ENCODE data around the gene PCSK9. TPM values are rescaled to one million over a fixed set of nuclear protein-coding genes. Genes with fewer than 3 reads are reported as not detected.

The PCSK9 gene
- polyA plus RNA-seq, result 3.0 TPM
- long read RNA-seq, donor 1, result 0 reads
- long read RNA-seq, donor 2, result 0 reads
- long read RNA-seq, donor 3, result 0 reads
- long read RNA-seq, donor 4, result 0 reads
- long read RNA-seq, donor 5, partial matches to known transcripts, result 0 of 1 reads
- long read RNA-seq, donor 5, other reads (novel, unspliced or antisense), result 0 of 1 reads
- long read RNA-seq, donor 6, result 0 reads
- long read RNA-seq, donor 7, partial matches to known transcripts, result 0 of 1 reads
- long read RNA-seq, donor 7, other reads (novel, unspliced or antisense), result 0 of 1 reads
- long read RNA-seq, donor 8, partial matches to known transcripts, result 0 of 1 reads
- long read RNA-seq, donor 8, other reads (novel, unspliced or antisense), result 0 of 1 reads
- long read RNA-seq, donor 9, result 0 reads
- long read RNA-seq, donor 10, result 0 reads
- long read RNA-seq, donor 11, result 0 reads

DNA sequence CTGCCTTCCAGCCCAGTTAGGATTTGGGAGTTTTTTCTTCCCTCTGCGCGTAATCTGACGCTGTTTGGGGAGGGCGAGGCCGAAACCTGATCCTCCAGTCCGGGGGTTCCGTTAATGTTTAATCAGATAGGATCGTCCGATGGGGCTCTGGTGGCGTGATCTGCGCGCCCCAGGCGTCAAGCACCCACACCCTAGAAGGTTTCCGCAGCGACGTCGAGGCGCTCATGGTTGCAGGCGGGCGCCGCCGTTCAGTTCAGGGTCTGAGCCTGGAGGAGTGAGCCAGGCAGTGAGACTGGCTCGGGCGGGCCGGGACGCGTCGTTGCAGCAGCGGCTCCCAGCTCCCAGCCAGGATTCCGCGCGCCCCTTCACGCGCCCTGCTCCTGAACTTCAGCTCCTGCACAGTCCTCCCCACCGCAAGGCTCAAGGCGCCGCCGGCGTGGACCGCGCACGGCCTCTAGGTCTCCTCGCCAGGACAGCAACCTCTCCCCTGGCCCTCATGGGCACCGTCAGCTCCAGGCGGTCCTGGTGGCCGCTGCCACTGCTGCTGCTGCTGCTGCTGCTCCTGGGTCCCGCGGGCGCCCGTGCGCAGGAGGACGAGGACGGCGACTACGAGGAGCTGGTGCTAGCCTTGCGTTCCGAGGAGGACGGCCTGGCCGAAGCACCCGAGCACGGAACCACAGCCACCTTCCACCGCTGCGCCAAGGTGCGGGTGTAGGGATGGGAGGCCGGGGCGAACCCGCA is at the start of gene PCSK9:
Gene PCSK9 (plus strand): TSS at position 207 of the 741 bp plus-strand sequence. CDS start 290 bp downstream, at position 497.
- Histone ChIP-seq H3K36me3 (ENCODE audit: control insufficient read depth, insufficient read depth, low read length) (no peaks in the 10 kb centered on the region), H3K27ac (ENCODE audit: low read length) (no peak within 1 kb of the TSS), H3K4me3 (ENCODE audit: low read length) (peak within 1 kb of the TSS; percentile 32), H3K27me3 (ENCODE audit: control insufficient read depth, insufficient read depth, low read length) (peaks cover 43% of the 10 kb centered on the region), H3K9me3 (ENCODE audit: control insufficient read depth, low read depth, low read length) (peaks cover 8% of the 10 kb centered on the region), H3K4me1 (ENCODE audit: control insufficient read depth, insufficient read depth, low read length) (peaks cover 22% of the 10 kb centered on the region)
- DNase-seq, result peak; percentile 40 to 72
- no CpG with 5 or more reads among the region's 67 CpGs for WGBS (ENCODE audit: insufficient coverage, low lambda C conversion rate)

- Histone ChIP-seq H3K9me3 (ENCODE audit: control insufficient read depth, low read depth, low read length) (no peaks in the 10 kb centered on the region), H3K27ac (ENCODE audit: low read length) (no peak overlapping the region)
- WGBS (ENCODE audit: insufficient coverage, low lambda C conversion rate), result no CpG with 5 or more reads among the region's 13 CpGs
Measured at GRCh38 chr1:54989968-54990810, 49.2 kb upstream of the PCSK9 start.

GRCh38 chr1:54990916-54991315 is 48.4 kb upstream of the PCSK9 start:
- no peaks in the 10 kb centered on the region for H3K36me3 ChIP-seq (ENCODE audit: control insufficient read depth, insufficient read depth, low read length)
- no peak for DNase-seq
- H3K4me3 ChIP-seq (ENCODE audit: low read length), result no peak overlapping the region
- WGBS (ENCODE audit: insufficient coverage, low lambda C conversion rate), result no CpG with 5 or more reads among the region's 4 CpGs
- H3K27ac ChIP-seq (ENCODE audit: low read length), result no peak overlapping the region
- peaks cover 12% of the 10 kb centered on the region for H3K27me3 ChIP-seq (ENCODE audit: control insufficient read depth, insufficient read depth, low read length)
- H3K9me3 ChIP-seq (ENCODE audit: control insufficient read depth, low read depth, low read length), result no peaks in the 10 kb centered on the region
- no peaks in the 10 kb centered on the region for H3K4me1 ChIP-seq (ENCODE audit: control insufficient read depth, insufficient read depth, low read length)

More at GRCh38 chr1:54989968-54990810, 49.2 kb upstream of the PCSK9 start:
- no peak overlapping the region for H3K4me3 ChIP-seq (ENCODE audit: low read length)
- peaks cover 5% of the 10 kb centered on the region for H3K27me3 ChIP-seq (ENCODE audit: control insufficient read depth, insufficient read depth, low read length)
- no peaks in the 10 kb centered on the region for H3K36me3 ChIP-seq (ENCODE audit: control insufficient read depth, insufficient read depth, low read length)
- no peaks in the 10 kb centered on the region for H3K4me1 ChIP-seq (ENCODE audit: control insufficient read depth, insufficient read depth, low read length)
- DNase-seq, result no peak

GRCh38 chr1:54991939-54992338 is 47.4 kb upstream of the PCSK9 start:
- Histone ChIP-seq H3K27ac (ENCODE audit: low read length) (no peak overlapping the region), H3K27me3 (ENCODE audit: control insufficient read depth, insufficient read depth, low read length) (peaks cover 23% of the 10 kb centered on the region), H3K9me3 (ENCODE audit: control insufficient read depth, low read depth, low read length) (no peaks in the 10 kb centered on the region), H3K36me3 (ENCODE audit: control insufficient read depth, insufficient read depth, low read length) (no peaks in the 10 kb centered on the region), H3K4me1 (ENCODE audit: control insufficient read depth, insufficient read depth, low read length) (no peaks in the 10 kb centered on the region), H3K4me3 (ENCODE audit: low read length) (no peak overlapping the region)
- DNase-seq, result no peak
- no CpG with 5 or more reads among the region's 12 CpGs for WGBS (ENCODE audit: insufficient coverage, low lambda C conversion rate)

GRCh38 chr1:54993140-54993539 is 46.2 kb upstream of the PCSK9 start:
- no peaks in the 10 kb centered on the region for H3K4me1 ChIP-seq (ENCODE audit: control insufficient read depth, insufficient read depth, low read length)

DNA sequence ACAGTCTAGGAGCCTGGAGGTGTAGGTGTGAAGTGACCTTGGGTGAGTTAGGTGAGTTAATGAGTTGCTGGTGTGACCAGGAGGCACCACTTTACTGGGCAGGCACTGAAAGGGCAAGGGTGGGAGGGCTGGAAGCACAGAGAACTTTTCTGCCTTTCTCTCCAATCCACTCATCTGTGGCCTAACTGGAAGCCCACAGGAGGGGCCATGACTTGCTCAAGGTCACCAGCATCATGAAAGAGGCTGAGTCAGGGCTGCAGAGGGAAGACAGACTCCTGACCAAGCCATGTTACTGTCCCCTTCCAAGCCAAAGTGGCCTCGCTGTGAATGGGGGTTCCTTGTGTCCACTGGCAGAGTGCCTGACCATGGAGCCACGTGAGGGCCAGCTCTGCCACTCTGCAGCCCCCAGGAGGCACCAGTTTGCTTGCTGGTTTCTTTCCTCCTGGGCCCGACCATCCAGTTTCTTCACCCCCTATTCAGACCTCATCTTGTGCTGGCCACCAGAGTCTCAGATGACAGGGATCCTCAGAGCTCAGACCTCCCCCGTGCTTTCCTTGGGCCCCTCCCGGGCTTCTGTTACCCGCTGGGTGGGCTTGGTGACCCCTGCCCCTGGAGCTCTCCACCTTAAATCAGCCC is 44.9 kb upstream of the PCSK9 start:
- Histone ChIP-seq H3K36me3 (ENCODE audit: control insufficient read depth, insufficient read depth, low read length) (no peaks in the 10 kb centered on the region), H3K4me1 (ENCODE audit: control insufficient read depth, insufficient read depth, low read length) (no peaks in the 10 kb centered on the region), H3K27ac (ENCODE audit: low read length) (no peak overlapping the region), H3K4me3 (ENCODE audit: low read length) (no peak overlapping the region), H3K27me3 (ENCODE audit: control insufficient read depth, insufficient read depth, low read length) (peaks cover 36% of the 10 kb centered on the region), H3K9me3 (ENCODE audit: control insufficient read depth, low read depth, low read length) (no peaks in the 10 kb centered on the region)
- no CpG with 5 or more reads among the region's 6 CpGs for WGBS (ENCODE audit: insufficient coverage, low lambda C conversion rate)
- DNase-seq, result no peak

More at GRCh38 chr1:54993140-54993539, 46.2 kb upstream of the PCSK9 start:
- no peaks in the 10 kb centered on the region for H3K9me3 ChIP-seq (ENCODE audit: control insufficient read depth, low read depth, low read length)
- H3K4me3 ChIP-seq (ENCODE audit: low read length), result no peak overlapping the region
- no CpG with 5 or more reads among the region's 6 CpGs for WGBS (ENCODE audit: insufficient coverage, low lambda C conversion rate)
- peaks cover 35% of the 10 kb centered on the region for H3K27me3 ChIP-seq (ENCODE audit: control insufficient read depth, insufficient read depth, low read length)
- DNase-seq, result no peak
- H3K27ac ChIP-seq (ENCODE audit: low read length), result no peak overlapping the region
- no peaks in the 10 kb centered on the region for H3K36me3 ChIP-seq (ENCODE audit: control insufficient read depth, insufficient read depth, low read length)

DNA sequence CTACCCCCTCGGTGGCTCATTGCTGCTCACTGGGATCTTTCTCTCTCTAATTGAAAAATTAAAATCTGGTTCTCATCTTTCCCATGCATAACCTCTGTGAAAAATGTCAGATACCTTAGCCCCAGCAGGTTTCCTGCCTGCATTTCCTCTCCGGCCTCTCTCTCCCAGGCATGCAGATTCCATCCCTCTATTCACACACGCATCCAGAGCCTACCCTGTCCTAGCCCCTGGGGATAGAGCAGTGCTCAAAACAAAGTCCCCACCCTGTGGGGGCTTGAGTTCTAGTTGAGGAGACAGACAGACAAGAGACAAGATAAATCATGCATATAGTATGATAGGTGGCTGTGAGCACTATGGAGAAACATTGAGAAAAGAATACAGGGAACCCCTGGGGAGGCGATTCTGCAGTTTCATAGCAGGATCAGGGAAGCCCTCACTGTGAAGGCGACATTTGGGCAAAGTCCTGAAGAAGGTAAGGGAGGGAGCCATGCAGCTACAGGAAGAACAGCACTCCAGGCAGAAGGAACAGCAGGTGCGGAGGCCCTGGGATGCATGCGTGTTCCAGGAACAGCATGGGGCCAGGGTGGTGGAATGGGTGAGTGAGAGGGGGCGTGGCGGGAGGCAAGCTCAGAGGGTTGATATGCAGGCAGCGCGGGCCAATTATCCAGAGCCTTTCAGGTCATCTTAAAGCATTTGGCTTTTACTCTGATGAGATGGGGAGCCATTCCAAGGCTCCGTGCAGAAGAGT is 44.2 kb upstream of the PCSK9 start:
- no peaks in the 10 kb centered on the region for H3K9me3 ChIP-seq (ENCODE audit: control insufficient read depth, low read depth, low read length)
- no peak for DNase-seq
- no peak overlapping the region for H3K27ac ChIP-seq (ENCODE audit: low read length)
- H3K36me3 ChIP-seq (ENCODE audit: control insufficient read depth, insufficient read depth, low read length), result no peaks in the 10 kb centered on the region
- WGBS (ENCODE audit: insufficient coverage, low lambda C conversion rate), result 55% methylated on average over 2 of the region's 12 CpGs
- peaks cover 36% of the 10 kb centered on the region for H3K27me3 ChIP-seq (ENCODE audit: control insufficient read depth, insufficient read depth, low read length)
- H3K4me3 ChIP-seq (ENCODE audit: low read length), result no peak overlapping the region
- no peaks in the 10 kb centered on the region for H3K4me1 ChIP-seq (ENCODE audit: control insufficient read depth, insufficient read depth, low read length)

DNA sequence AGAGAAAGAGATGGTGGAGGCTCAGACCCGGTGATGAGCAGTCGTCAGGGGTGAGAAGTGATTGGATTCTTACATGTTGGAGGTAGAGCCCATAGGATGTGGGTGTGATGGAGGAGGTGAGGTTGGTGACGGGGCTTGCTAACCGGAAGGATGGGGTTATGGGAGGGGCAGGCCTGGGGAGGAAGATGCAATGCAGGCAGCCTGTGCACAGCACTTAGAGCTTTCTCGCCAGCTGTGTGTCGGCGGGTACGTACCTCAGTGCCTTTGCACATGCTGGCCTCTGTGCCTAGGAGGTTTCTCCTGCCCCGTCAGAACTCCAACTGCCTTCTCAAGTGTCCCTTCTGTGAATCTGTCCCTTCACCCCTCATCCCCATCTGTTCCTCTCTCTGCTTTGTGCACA is 43.5 kb upstream of the PCSK9 start:
- DNase-seq, result no peak
- no peaks in the 10 kb centered on the region for H3K9me3 ChIP-seq (ENCODE audit: control insufficient read depth, low read depth, low read length)
- whole genome bisulfite sequencing (ENCODE audit: insufficient coverage, low lambda C conversion rate), result no CpG with 5 or more reads among the region's 9 CpGs
- no peaks in the 10 kb centered on the region for H3K36me3 ChIP-seq (ENCODE audit: control insufficient read depth, insufficient read depth, low read length)
- H3K4me1 ChIP-seq (ENCODE audit: control insufficient read depth, insufficient read depth, low read length), result no peaks in the 10 kb centered on the region
- H3K27ac ChIP-seq (ENCODE audit: low read length), result no peak overlapping the region
- peaks cover 36% of the 10 kb centered on the region for H3K27me3 ChIP-seq (ENCODE audit: control insufficient read depth, insufficient read depth, low read length)
- H3K4me3 ChIP-seq (ENCODE audit: low read length), result no peak overlapping the region

DNA sequence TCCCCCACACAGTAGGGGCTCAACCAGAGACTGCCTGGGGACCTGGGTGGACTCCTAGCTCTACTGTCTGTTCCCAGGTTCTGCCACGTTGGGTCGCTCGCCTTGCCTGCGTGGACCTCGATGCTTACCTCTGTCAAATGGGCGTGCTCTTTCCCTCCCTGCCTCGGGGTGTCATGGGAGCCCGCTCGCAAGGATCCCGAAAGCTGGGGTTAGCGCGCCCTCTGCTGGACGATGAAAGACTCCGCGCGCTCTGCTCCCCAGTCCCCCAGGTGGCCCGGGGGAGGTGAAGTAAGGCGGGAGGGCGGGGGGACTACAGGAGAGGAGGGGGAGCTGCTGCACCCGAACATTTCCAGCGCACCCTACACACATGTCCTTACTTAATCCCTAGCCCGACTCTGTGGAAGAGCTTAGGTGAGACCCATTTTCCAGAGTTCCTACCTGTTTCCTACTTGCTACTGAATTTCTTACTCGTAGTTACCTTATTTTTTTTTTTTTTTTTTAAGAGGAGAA is 42.9 kb upstream of the PCSK9 start:
- DNase-seq, result peak; percentile 64 to 65
- H3K27ac ChIP-seq (ENCODE audit: low read length), result no peak overlapping the region
- WGBS (ENCODE audit: insufficient coverage, low lambda C conversion rate), result no CpG with 5 or more reads among the region's 23 CpGs
- no peaks in the 10 kb centered on the region for H3K9me3 ChIP-seq (ENCODE audit: control insufficient read depth, low read depth, low read length)
- H3K4me1 ChIP-seq (ENCODE audit: control insufficient read depth, insufficient read depth, low read length), result no peaks in the 10 kb centered on the region
- H3K36me3 ChIP-seq (ENCODE audit: control insufficient read depth, insufficient read depth, low read length), result no peaks in the 10 kb centered on the region
- peak overlapping the region; percentile 15 for H3K4me3 ChIP-seq (ENCODE audit: low read length)
- peaks cover 36% of the 10 kb centered on the region for H3K27me3 ChIP-seq (ENCODE audit: control insufficient read depth, insufficient read depth, low read length)
